HG02970 (cell line): ENCODE data around the gene HMGN1.

Experiments
- ATAC-seq: cut with Tn5 transposase; IDR thresholded peaks from one replicate; pipeline ENCODE4 v1.9.1; 2021; ENCODE audit warnings: mild to moderate bottlenecking, moderate library complexity, moderate number of reproducible peaks; ENCODE audit not compliant: unreplicated experiment, low FRiP score

Gene HMGN1

GRCh38 chr21:39336457-39337008 lies 12.4 kb downstream of the HMGN1 start:
- no peak for ATAC-seq

DNA sequence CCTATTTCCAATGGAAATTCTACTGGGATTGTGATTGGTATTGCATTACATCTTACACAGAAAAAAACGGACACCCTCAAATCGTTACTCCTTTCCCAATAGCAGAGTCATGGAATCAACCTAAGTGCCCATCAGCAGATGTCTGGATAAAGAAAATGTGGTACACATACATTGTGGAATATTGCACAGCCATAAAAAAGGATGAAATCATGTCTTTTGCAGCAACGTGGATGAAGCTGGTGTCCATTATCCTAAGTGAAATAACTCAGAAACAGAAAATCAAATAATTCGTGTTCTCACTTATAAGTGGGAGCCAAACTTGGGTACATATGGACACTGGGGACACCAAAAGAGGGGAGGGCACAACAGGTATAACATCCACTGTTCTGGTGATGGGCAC lies 14.3 kb downstream of the HMGN1 start:
- ATAC-seq = no peak

- ATAC-seq = no peak
Measured at GRCh38 chr21:39332175-39332574, 16.7 kb downstream of the HMGN1 start.

DNA sequence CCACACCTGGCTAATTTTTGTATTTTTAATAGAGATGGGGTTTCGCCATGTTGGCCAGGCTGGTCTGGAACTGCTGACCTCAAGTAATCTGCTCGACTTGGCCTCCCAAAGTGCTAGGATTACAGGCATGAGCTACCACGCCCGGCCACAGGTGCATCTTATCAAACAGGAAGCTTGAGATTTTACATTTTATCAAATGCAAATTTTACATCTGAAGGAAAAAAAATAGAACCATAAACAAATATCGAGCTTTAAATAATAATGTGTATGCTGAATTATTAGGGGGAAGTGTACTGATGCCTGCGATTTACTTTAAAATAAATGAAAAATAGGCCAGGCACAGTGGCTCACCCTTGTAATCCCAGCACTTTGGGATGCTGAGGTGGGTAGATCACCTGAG lies 18.9 kb downstream of the HMGN1 start:
- no peak for ATAC-seq

DNA sequence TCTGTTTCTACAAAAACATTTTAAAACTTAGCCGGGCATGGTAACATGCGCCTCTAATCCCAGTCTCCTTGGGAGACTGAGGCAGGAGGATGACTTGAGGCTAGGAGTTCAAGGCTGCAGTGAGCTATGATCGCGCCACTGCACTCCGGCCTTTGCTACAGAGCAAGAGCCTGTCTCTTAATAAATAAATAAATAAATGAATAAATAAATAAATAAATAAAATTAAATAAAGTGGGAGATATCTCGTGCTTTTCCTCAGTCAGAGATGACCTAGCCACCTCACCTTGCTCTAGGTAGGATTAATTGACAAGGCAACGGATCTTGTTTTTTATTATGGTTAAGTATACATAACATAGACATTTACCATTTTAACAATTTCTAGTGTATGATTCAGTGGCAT lies 21.2 kb downstream of the HMGN1 start:
- no peak for ATAC-seq

DNA sequence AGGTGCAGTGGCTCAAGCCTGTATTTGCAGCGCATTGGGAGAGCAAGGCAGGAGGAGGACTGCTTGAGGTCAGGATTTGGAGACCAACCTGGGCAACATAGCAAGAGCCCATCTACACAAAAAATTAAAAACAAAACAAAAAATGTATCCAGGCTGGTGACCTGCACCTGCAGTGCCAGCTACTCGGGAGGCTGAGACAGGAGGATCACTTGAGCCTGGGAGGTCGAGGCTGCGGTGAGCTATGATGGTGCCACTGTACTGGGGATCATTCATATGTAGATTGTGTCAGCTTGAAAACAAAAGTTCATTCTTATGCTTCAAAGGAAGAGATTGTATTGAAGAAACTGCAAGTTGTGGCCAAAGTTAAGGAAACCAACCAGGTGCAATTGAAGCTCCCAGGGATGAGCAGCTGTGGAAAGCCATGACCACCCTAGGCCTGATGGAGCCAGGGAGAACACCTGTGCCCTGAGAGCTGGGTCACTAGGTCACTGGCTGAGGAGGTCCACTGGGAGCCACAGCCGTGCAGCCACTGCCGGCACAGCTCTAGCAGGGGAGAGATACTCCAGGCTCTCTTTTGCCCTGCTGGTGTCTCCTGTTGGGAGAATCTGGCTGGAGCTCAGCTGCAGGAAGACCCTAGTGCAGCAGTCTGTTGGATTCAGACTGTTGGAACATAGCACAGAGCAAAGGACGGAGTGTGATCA lies 22.1 kb downstream of the HMGN1 start:
- ATAC-seq = no peak

GRCh38 chr21:39325458-39325857 lies 23.4 kb downstream of the HMGN1 start:
- no peak for ATAC-seq

- no peak for ATAC-seq
Measured at GRCh38 chr21:39321424-39321823, 27.5 kb downstream of the HMGN1 start.

DNA sequence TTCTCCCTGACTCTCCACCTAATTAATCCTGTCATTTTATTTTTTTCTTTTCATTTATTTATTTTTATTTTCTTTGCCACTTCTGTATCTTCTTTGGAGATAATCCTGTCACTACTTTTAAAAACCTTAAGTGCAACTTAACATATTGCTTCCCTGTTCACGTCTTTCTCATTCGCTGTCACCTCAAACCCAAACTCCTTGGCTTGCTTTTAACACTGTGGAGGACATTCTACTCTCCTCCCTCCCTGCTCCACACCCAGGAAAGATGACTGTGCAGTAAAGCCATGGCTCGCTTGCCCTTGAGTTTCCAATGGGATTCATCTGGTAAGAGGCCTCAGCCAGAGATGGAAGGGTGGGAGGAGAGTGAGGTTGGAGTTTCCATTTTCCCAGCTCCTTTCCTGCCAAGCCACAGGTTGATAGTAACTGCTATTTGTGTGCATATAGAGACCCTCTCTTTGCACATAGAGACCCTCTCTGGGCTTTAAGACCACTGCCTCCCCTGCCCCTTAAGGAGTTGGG lies 29.0 kb downstream of the HMGN1 start:
- no peak for ATAC-seq

- no peak for ATAC-seq
Measured at GRCh38 chr21:39319251-39319756, 29.6 kb downstream of the HMGN1 start.

- no peak for ATAC-seq
Measured at GRCh38 chr21:39318091-39318959, 30.6 kb downstream of the HMGN1 start.

DNA sequence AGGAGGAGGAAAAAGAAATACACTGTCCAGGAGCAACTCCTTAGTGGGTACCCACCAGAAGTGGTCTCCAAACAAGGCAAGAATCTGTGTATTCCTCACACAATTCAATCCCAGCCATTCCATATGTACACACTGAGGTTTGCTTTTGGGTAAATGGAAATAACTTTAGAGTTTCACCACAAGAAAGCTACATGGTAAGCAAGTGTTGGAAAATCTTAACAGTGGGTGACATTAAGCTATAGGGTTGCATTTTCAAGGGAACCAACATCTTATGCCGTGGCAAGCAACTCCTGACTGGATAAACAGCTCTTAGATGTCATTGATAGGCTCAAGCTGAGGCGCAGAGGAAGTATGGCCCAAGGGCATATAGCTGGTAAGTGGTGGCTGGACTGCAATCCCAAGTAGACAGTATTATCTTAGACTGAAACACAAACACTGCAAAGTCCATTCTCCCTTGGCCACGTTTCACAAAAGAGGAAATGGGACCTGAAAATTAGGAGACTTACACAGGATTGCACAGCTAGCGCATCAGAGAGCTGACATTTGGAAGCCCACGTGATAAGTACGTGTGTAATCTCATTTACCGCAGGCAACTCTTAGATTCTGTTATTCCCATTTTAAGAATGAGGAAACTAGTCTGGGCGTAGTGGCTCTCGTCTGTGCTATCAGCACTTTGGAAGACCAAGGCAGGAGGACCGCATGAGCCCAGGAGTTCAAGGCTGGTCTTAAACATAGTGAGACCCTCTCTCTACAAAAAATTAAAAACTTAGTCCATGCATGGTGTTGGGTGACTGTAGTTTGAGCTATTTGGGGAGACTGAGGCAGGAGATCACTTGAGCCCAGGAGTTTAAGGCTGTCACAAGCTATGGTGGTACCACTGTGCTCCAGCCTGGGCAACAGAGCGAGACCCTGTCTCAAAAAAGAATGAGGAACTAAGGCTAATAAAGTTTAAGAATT lies 31.5 kb downstream of the HMGN1 start:
- no peak for ATAC-seq

DNA sequence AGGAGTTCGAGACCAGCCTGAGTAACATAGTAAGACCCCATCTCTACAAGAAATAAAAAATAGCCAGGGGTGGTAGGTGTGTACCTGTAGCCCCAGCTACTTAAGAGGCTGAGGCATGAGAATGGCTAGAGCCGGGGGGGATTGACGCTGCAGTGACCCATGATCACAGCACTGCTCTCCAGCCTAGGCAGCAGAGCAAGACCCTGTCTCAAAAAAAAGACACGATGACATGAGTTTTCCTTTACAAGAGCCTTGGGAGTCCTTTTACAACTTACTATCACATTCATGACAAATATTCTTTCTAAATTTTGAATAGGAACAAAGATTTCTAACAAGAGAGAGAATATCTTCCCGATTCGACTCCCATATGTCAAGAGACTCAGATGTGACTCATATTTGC lies 32.2 kb downstream of the HMGN1 start:
- no peak for ATAC-seq

DNA sequence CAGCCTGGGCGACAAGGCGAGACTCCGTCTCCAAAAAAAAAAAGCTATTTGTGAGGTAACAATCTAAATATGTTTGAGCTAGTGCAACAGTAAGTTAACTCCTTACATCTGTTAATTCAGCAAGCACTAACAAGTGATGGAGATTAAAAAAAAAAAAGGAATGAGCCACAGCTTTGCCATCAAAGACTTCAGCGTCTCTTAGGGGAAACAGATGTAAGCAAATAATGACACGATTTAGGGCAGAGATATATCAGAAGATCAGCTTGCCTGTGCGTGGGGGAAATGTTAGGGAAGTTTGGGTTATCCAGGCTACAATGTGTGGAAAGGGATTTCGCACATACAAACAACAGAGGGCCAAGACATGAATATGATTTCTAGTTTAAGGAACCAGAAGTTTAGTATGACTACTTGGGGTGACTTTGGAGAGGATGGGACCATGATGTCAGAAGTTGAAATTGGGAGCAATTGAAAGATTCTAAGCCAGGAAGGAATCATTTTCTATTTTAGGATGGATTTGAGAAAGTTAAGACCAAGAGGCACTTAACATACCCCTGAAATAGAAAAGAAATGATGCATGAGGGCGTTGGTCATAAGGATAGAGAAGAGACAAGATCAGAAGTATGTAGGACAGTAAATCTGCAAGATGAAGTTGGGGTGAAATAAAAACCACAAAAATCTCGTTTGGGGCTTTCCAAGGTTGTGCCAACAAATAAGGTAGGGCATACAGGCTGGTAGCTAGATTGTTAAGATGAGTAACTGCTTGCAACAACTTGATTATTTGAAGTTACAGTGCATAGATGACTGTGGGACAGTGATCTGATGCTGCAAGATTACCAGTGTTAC lies 33.1 kb downstream of the HMGN1 start:
- ATAC-seq = no peak

GRCh38 chr21:39314143-39315027 lies 34.5 kb downstream of the HMGN1 start:
- ATAC-seq = peak; percentile 7

DNA sequence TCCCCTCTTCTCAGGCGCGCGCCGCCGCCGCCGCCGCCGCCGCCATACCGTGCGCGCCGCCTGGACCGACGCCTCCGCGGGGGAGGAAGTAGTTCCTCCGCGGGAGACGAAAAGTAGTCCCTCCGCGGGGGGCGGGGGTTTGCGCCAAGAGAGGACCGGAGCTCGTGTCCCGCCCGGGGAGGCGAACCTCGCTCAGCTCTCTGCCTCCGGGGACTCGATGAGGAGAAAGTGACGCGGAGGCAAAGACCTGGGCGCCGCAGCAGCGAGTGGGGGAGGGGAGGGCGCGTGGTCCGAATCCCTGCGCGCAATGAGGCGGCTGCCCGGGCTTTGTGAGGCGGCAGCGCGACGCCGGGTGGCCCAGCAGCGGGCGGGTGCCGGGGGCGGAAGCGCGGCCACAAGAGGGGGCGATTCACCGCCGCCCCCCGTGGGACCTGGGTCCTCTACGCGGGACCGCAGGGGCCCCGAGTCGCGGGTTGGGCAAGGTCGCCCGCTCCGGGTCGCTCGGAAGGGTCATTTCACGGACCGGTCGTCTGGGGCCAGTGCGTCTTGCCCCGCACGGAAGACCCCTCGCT lies 35.2 kb downstream of the HMGN1 start, which contains the start of gene BRWD1:
Gene BRWD1, minus strand, starts transcription at position 62 of the 572 bp plus-strand sequence. CDS start 141 bp downstream, outside the sequence.
- ATAC-seq = peak; percentile 51

GRCh38 chr21:39313042-39313570 lies 35.8 kb downstream of the HMGN1 start:
- peak; percentile 20 for ATAC-seq
